Measurements from ENCODE around the gene ARVCF. TPM values are rescaled to one million over a fixed set of nuclear protein-coding genes. Genes with fewer than 3 reads are reported as not detected.

ARVCF gene
- total and polyA plus RNA-seq, 2 of the 8 experiments (the other 6 are each of a cell fraction or from before 2014, with no cell fraction given): 31.0 to 43.2 TPM

GRCh38 chr22:20021196-20022181, 4.9 kb upstream of the ARVCF start (continued):
- TF ChIP-seq POU5F1 (IDR thresholded peaks at IDR 0.05; ENCODE audit: low read depth, low read length): no peak
- peak; percentile 78 for TF ChIP-seq KDM4A (IDR thresholded peaks at IDR 0.05; ENCODE audit: low read depth, low read length, severe bottlenecking)
